GM12892 (cell line): Measurements from ENCODE around the gene KLHL18.

Experiments
- POLR2A ChIP-seq: IDR thresholded peaks from 2 replicates; pipeline ENCODE4 v1.6.1; 2011; ENCODE audit warnings: low read depth, low read length, control low read depth
- TAF1 ChIP-seq: IDR thresholded peaks from 2 replicates; pipeline ENCODE4 v1.6.1; 2011; ENCODE audit warnings: low read depth, mild to moderate bottlenecking, control low read depth, low read length, borderline replicate concordance

- no peak for TF ChIP-seq POLR2A
- TF ChIP-seq TAF1, result no peak
Measured at GRCh38 chr3:47245271-47245670, 37.5 kb upstream of the KLHL18 start.
